SK-N-SH (cell line): ENCODE measurements around the gene MBIP. TPM values are rescaled to one million over a fixed set of nuclear protein-coding genes. Genes with fewer than 3 reads are reported as not detected.
A peak's percentile ranks its signal among the peaks of the same experiment; 100 is the strongest.

ENCODE experiments used
- CTCF ChIA-PET: fragments of 300-600, 350-600 bp; formaldehyde crosslinking; extraction: SDS; loops from one replicate; lab custom pipeline; 2021; lab: Yijun Ruan, JAX
- POLR2A ChIA-PET: fragments of 350-600 bp; sonication (Branson Sonifier 250); formaldehyde crosslinking; extraction: SDS; loops from one replicate; lab custom pipeline; 2020; ENCODE audit warnings: antibody characterized with exemption, inconsistent platforms; lab: Yijun Ruan, JAX
- DNase-seq: peaks from one replicate; pipeline ENCODE4 v3.0.0; 2012
- H2AFZ ChIP-seq: fragments of 200-600 bp; sonication (generic); 2 replicates; pipeline ENCODE4 v1.8.1; 2016; ENCODE audit warnings: antibody characterized with exemption, mild to moderate bottlenecking, low read depth
- H3F3A ChIP-seq: fragments of 200-600 bp; sonication (generic); replicated peaks from 2 replicates; pipeline ENCODE3; 2016; ENCODE audit warnings: antibody characterized with exemption, mild to moderate bottlenecking; ENCODE audit not compliant: insufficient read depth
- H3K27ac ChIP-seq, 2 experiments: fragments of 200-500 bp in 1 of 2; fragments of 200-600 bp in 1 of 2; sonication (Bioruptor generic) in 1 of 2; sonication (generic), shearing (Covaris generic) in 1 of 2; 2 replicates each; pipeline versions ENCODE4 v1.5.1 to v1.6.1; 2014 to 2016; ENCODE audit warnings: low read depth in 2 of 2, inconsistent platforms in 1 of 2, low read length in 1 of 2, mild to moderate bottlenecking in 1 of 2, mixed read lengths in 1 of 2
- H3K27me3 ChIP-seq: fragments of 200-600 bp; sonication (generic), shearing (Covaris generic); 2 replicates; pipeline ENCODE4 v1.6.1; 2016; ENCODE audit warnings: mixed run types; ENCODE audit not compliant: insufficient read depth
- H3K36me3 ChIP-seq, 2 experiments: fragments of 200-500 bp in 1 of 2; fragments of 200-600 bp in 1 of 2; sonication (Bioruptor generic) in 1 of 2; sonication (generic) in 1 of 2; replicated peaks in 1 of 2; 2 replicates each; pipeline versions ENCODE3 to v1.5.1; 2014 to 2016; ENCODE audit warnings: low read length in 1 of 2, mild to moderate bottlenecking in 1 of 2; ENCODE audit not compliant: insufficient read depth in 2 of 2, control insufficient read depth in 1 of 2
- H3K4me1 ChIP-seq, 2 experiments: fragments of 200-500 bp in 1 of 2; fragments of 200-600 bp in 1 of 2; sonication (Bioruptor generic) in 1 of 2; sonication (generic), shearing (Covaris generic) in 1 of 2; 2 replicates each; pipeline versions ENCODE4 v1.5.1 to v1.6.1; 2014 to 2016; ENCODE audit warnings: low read depth in 1 of 2, low read length in 1 of 2, mixed run types in 1 of 2; ENCODE audit not compliant: insufficient read depth in 2 of 2, control insufficient read depth in 1 of 2
- H3K4me2 ChIP-seq: fragments of 200-600 bp; sonication (generic), shearing (Covaris generic); 2 replicates; pipeline ENCODE4 v1.6.1; 2017; ENCODE audit warnings: mixed run types
- H3K4me3 ChIP-seq, 2 experiments: fragments of 200-500 bp in 1 of 2; fragments of 200-600 bp in 1 of 2; sonication (Bioruptor generic) in 1 of 2; sonication (generic), shearing (Covaris generic) in 1 of 2; 2 replicates each; pipeline versions ENCODE4 v1.5.1 to v1.8.1; 2014 to 2016; ENCODE audit warnings: low read depth in 2 of 2, inconsistent platforms in 1 of 2, low read length in 1 of 2, mild to moderate bottlenecking in 1 of 2, mixed read lengths in 1 of 2, moderate library complexity in 1 of 2
- H3K79me2 ChIP-seq: fragments of 200-600 bp; sonication (generic); 2 replicates; pipeline ENCODE4 v1.8.1; 2017; ENCODE audit warnings: mild to moderate bottlenecking; ENCODE audit not compliant: insufficient read depth
- H3K9ac ChIP-seq: fragments of 200-600 bp; sonication (generic); 2 replicates; pipeline ENCODE4 v1.6.1; 2017; ENCODE audit warnings: mixed run types
- H3K9me2 ChIP-seq: fragments of 200-600 bp; sonication (generic); 2 replicates; pipeline ENCODE4 v1.6.1; 2017; ENCODE audit warnings: mixed run types
- H3K9me3 ChIP-seq: fragments of 200-600 bp; sonication (generic); 2 replicates; pipeline ENCODE4 v1.6.1; 2017; ENCODE audit warnings: mixed run types, mild to moderate bottlenecking, moderate library complexity
- H4K20me1 ChIP-seq: fragments of 200-600 bp; sonication (generic); 2 replicates; pipeline ENCODE4 v1.6.1; 2017; ENCODE audit warnings: mild to moderate bottlenecking, mixed run types; ENCODE audit not compliant: insufficient read depth
- EP300 ChIP-seq, 2 experiments: IDR thresholded peaks; 2 replicates each; pipeline versions ENCODE4 v1.4.0 to v1.6.1; 2012; ENCODE audit warnings: borderline replicate concordance in 1 of 2, low read depth in 1 of 2, low read length in 1 of 2
- EZH2phosphoT487 ChIP-seq: fragments of 200-600 bp; sonication (generic); IDR thresholded peaks from 2 replicates; pipeline ENCODE4 v1.6.1; 2017; ENCODE audit warnings: low read depth, mixed run types, mild to moderate bottlenecking, antibody characterized with exemption, moderate library complexity, borderline replicate concordance
- FOXJ3 ChIP-seq: sonication (generic); formaldehyde crosslinking; IDR thresholded peaks from 2 replicates; pipeline ENCODE4 v1.5.1; 2020; ENCODE audit warnings: mild to moderate bottlenecking, missing genetic modification reagents
- GABPA ChIP-seq: IDR thresholded peaks from 2 replicates; pipeline ENCODE4 v1.4.0; 2012; ENCODE audit warnings: low read depth, mild to moderate bottlenecking
- MEF2A ChIP-seq: IDR thresholded peaks from 2 replicates; pipeline ENCODE4 v1.4.0; 2012; ENCODE audit warnings: low read depth, borderline replicate concordance
- NFIC ChIP-seq: IDR thresholded peaks from 2 replicates; pipeline ENCODE4 v1.4.0; 2012; ENCODE audit warnings: borderline replicate concordance
- POLR2AphosphoS5 ChIP-seq: IDR thresholded peaks from 2 replicates; pipeline ENCODE4 v1.6.1; 2012; ENCODE audit warnings: low read depth, low read length
- RFX5 ChIP-seq: IDR thresholded peaks from 2 replicates; pipeline ENCODE4 v1.6.1; 2012; ENCODE audit warnings: mild to moderate bottlenecking, improper control_type of control experiment, low read length
- SIN3A ChIP-seq: IDR thresholded peaks from 2 replicates; pipeline ENCODE4 v1.6.1; 2012; ENCODE audit warnings: low read depth, mild to moderate bottlenecking, low read length, moderate library complexity, borderline replicate concordance
- TAF1 ChIP-seq: IDR thresholded peaks from 2 replicates; pipeline ENCODE4 v1.6.1; 2012; ENCODE audit warnings: low read depth, mild to moderate bottlenecking, low read length, moderate library complexity, borderline replicate concordance
- TEAD4 ChIP-seq: IDR thresholded peaks from 2 replicates; pipeline ENCODE4 v1.4.0; 2012; ENCODE audit warnings: mild to moderate bottlenecking, borderline replicate concordance; ENCODE audit not compliant: insufficient read depth
- ZBTB33 ChIP-seq: IDR thresholded peaks from 2 replicates; pipeline ENCODE4 v1.4.0; 2012; ENCODE audit warnings: low read depth, borderline replicate concordance
- WGBS: methylation state at CpG from one replicate; pipeline ENCODE4 v1.1.6; 2017; ENCODE audit warnings: low lambda C conversion rate; 5-methylcytosine and 5-hydroxymethylcytosine counted together
- polyA plus RNA-seq, 3 experiments: library from polyadenylated mRNA; depleted of rRNA; stranded (reverse); fragments of >200 nt; gene quantifications; 2 replicates each; pipeline ENCODE4 v1.2.3, GENCODE V29; 2012
- TF ChIP-seq, protein P1 (sequence below): IDR thresholded peaks from 2 replicates; pipeline ENCODE4 v1.4.0; 2012; ENCODE audit warnings: low read depth, borderline replicate concordance

The MBIP gene
- polyA plus RNA-seq, 1 of the 3 experiments (the other 2 are of a cell fraction): 11.5 TPM

DNA sequence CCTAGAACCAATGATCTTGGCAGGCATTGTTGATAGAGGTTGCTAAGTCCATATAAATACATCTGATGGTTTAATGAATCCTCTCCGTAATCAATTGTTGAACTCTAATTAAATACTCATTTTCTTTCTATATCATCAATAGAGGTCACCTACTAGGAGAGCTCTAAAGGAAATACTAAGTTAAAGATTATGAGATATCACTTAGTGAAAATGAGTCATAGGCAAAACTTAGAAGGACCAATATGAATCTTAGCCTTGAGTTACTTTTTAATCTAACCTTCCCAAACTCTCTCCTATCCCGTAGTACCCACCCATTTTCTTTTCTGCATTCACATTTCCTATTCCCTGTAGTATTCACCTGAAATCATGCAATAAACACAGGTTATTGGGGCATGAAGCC lies 50.2 kb downstream of the MBIP start (continued):
- no peak for TF ChIP-seq TAF1

GRCh38 chr14:36268121-36268520 lies 52.3 kb downstream of the MBIP start:
- Histone ChIP-seq H3K9ac (no peak overlapping the region), H3K9me3 (no peaks in the 10 kb centered on the region), H3K27ac (no peak overlapping the region), H2AFZ (no peak overlapping the region), H3K4me1 (peaks cover 0 to 2% of the 10 kb centered on the region in 2 experiments; a peak in 1 of 4 replicates), H3K4me3 (no peak overlapping the region), H3K4me2 (no peak overlapping the region), H3F3A (no peaks in the 10 kb centered on the region), H3K79me2 (no peaks in the 10 kb centered on the region), H3K27me3 (peaks cover 22% of the 10 kb centered on the region), H3K9me2 (no peaks in the 10 kb centered on the region), H4K20me1 (no peaks in the 10 kb centered on the region), H3K36me3 (no peaks in the 10 kb centered on the region)
- ChIA-PET CTCF (interaction anchor here (1.4 kb wide), 1 partner anchor 106 kb away, joined by 3 read pairs; no protein-coding TSS in a partner anchor), POLR2A (no interaction called here)
- no peak for TF ChIP-seq TEAD4
- TF ChIP-seq EP300 (IDR thresholded peaks at IDR 0.05; ENCODE audit: borderline replicate concordance in 1 of 2, low read depth in 1 of 2, low read length in 1 of 2): peak in 1 of 2 experiments; percentile 33; a peak in 1 of 4 replicates
- peak; percentile 28 for DNase-seq
- WGBS: 9% methylated on average over 3 of the region's 3 CpGs

- H3K4me2 ChIP-seq: no peak overlapping the region
- TF ChIP-seq GABPA (no peak), NFIC (no peak), RFX5 (no peak), SIN3A (no peak), POLR2AphosphoS5 (no peak), TEAD4 (no peak), MEF2A (no peak), EZH2phosphoT487 (no peak), ZBTB33 (no peak), FOXJ3 (CRISPR knock-in tag) (no peak)
- TF ChIP-seq, protein P1, sequence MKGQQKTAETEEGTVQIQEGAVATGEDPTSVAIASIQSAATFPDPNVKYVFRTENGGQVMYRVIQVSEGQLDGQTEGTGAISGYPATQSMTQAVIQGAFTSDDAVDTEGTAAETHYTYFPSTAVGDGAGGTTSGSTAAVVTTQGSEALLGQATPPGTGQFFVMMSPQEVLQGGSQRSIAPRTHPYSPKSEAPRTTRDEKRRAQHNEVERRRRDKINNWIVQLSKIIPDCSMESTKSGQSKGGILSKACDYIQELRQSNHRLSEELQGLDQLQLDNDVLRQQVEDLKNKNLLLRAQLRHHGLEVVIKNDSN: no peak
- H4K20me1 ChIP-seq: no peaks in the 10 kb centered on the region
- H3K27me3 ChIP-seq: no peaks in the 10 kb centered on the region; the same call in 1 of the 2 replicates
- H3K4me1 ChIP-seq: no peaks in the 10 kb centered on the region
- no peaks in the 10 kb centered on the region for H3K9me3 ChIP-seq
- H3F3A ChIP-seq: no peaks in the 10 kb centered on the region
- 80% methylated on average over 2 of the region's 2 CpGs for WGBS
- H3K27ac ChIP-seq: no peak overlapping the region
- no peak overlapping the region for H3K4me3 ChIP-seq
- H3K79me2 ChIP-seq: no peaks in the 10 kb centered on the region
- DNase-seq: no peak
- ChIA-PET CTCF (no interaction called here), POLR2A (no interaction called here)
- H2AFZ ChIP-seq: no peak overlapping the region
- H3K9me2 ChIP-seq: no peaks in the 10 kb centered on the region
- H3K36me3 ChIP-seq: no peaks in the 10 kb centered on the region
- no peak overlapping the region for H3K9ac ChIP-seq
These were observed 55.8 kb downstream of the MBIP start for GRCh38 chr14:36264595-36264994.
